Heart left ventricle (tissue), 16 donors: ENCODE results near the gene N4BP2. TPM values are rescaled to one million over a fixed set of nuclear protein-coding genes. Genes with fewer than 3 reads are reported as not detected.
A peak's percentile ranks its signal among the peaks of the same experiment; 100 is the strongest.

ENCODE experiments used
- ATAC-seq, 4 donors: fragments of 200-7000 bp; cut with Tn5 transposase; one replicate each; pipeline ENCODE4 v1.9.1; 2020 to 2022; ENCODE audit warnings: moderate library complexity in 4 of 4, mild to moderate bottlenecking in 3 of 4, moderate number of reproducible peaks in 1 of 4
- DNase-seq, 5 donors: peaks; one replicate each; pipeline ENCODE4 v3.0.0-alpha.2; 2020
- H3K27ac ChIP-seq, 12 donors: fragments of 200-600 bp; sonication (generic) in 4 of 12; one replicate each; pipeline versions ENCODE4 v1.5.0 to v1.8.0; 2016 to 2022; ENCODE audit warnings: mild to moderate bottlenecking in 2 of 12
- H3K27me3 ChIP-seq, 9 donors: fragments of 200-600 bp; sonication (generic) in 2 of 9; one replicate each; pipeline versions ENCODE4 v1.5.1 to v1.8.0; 2016 to 2022; ENCODE audit warnings: mild to moderate bottlenecking in 3 of 9
- H3K36me3 ChIP-seq, 9 donors: fragments of 200-600 bp; sonication (generic) in 2 of 9; one replicate each; pipeline versions ENCODE4 v1.5.0 to v1.8.0; 2018 to 2022; ENCODE audit warnings: mild to moderate bottlenecking in 2 of 9
- H3K4me1 ChIP-seq, 12 donors: fragments of 200-600 bp; sonication (generic) in 4 of 12; one replicate each; pipeline versions ENCODE4 v1.5.0 to v1.8.0; 2016 to 2022; ENCODE audit warnings: mild to moderate bottlenecking in 3 of 12
- H3K4me3 ChIP-seq, 12 donors: fragments of 200-600 bp; sonication (generic) in 4 of 12; one replicate each; pipeline versions ENCODE4 v1.5.0 to v1.8.0; 2017 to 2022; ENCODE audit warnings: mild to moderate bottlenecking in 9 of 12, moderate library complexity in 4 of 12
- H3K9me3 ChIP-seq, 12 donors: fragments of 200-600 bp; sonication (generic) in 4 of 12; one replicate each; pipeline versions ENCODE4 v1.5.0 to v1.8.0; 2016 to 2022; ENCODE audit warnings: mild to moderate bottlenecking in 1 of 12
- CTCF ChIP-seq, 12 donors: fragments of 200-600 bp; sonication (generic) in 4 of 12; IDR thresholded peaks; one replicate each; pipeline versions ENCODE4 v1.5.0 to v1.8.0; 2018 to 2022; ENCODE audit warnings: antibody characterized with exemption in 12 of 12, mild to moderate bottlenecking in 5 of 12
- POLR2A ChIP-seq, 2 donors: fragments of 450-650 bp; IDR thresholded peaks; one replicate each; pipeline ENCODE4 v1.6.1; 2017; ENCODE audit warnings: antibody characterized with exemption in 2 of 2, mild to moderate bottlenecking in 2 of 2, moderate library complexity in 2 of 2
- WGBS, 4 donors: extraction: QIAGEN DNeasy Blood & Tissue Kit in 2 of 4; methylation state at CpG; one replicate each; pipeline versions ENCODE4 v1.1.5 to v1.1.7; 2013 to 2018; 5-methylcytosine and 5-hydroxymethylcytosine counted together
- intact Hi-C, 10 donors: fragments of 100-400 bp; cut with DNase I; formaldehyde crosslinking; loops; one replicate each; pipeline versions ENCODE4 v1.11.1 to v1.14.2; 2022
- polyA plus RNA-seq, 2 donors: library from polyadenylated mRNA; stranded (reverse); fragments of 200-250 nt; gene quantifications; one replicate each; pipeline ENCODE4 v1.2.3, GENCODE V29; 2013
- total RNA-seq, 9 donors: library from RNA; depleted of rRNA in 2 of 9; stranded (reverse); fragments of >200 nt in 2 of 9; fragmentation: NEBNext Ultra II Directional in 3 of 9; extraction: Animal tissue kit (Norgen Biotek cat#: 25700) in 3 of 9; gene quantifications; one replicate each; pipeline versions ENCODE4 v1.1.0 to v1.2.4, GENCODE V29; 2016 to 2023
- donor health status: ischemic (EF 13 %, LVEDD 7.1; RV severe dilation, severe dysfunction).
- donor health status: healthy with polysubstance abuse.
- donor health status: DM: no; HTN: yes; CAD: no.
- donor health status: DM: no; HTN: no; CAD: no.
- donor health status: ischemic (EF 25% LVEDD 6.9; RV normal size, moderate dysfunction).
- donor health status: ischemic (EF 25% LVEDD 5.7; RV mildly dilated, moderate dysfunction).
- donor health status: healthy.
- donor health status: DM: yes; HTN: yes; CAD: no.
- donor health status: ischemic (EF 35%, LVEDD 5.7; RV mildly dilated, moderate dysfunction).
- donor health status: nonischemic (EF 11% LVEDD 7.7; RV severe dilation, severe dysfunction).
- donor health status: DM: yes; HTN: yes; CAD: no.
- donor health status: PGD.
- donor health status: ischemic (EF 29% LVEDD 5.4; RV normal size, mild dysfunction).
- donor health status: nonischemic (EF 23%, LVEDD 6.1; RV moderate dilation, normal function).

N4BP2 gene
- total and polyA plus RNA-seq, 11 donors, result 0.57 to 6.8 (median 5.0) TPM

DNA sequence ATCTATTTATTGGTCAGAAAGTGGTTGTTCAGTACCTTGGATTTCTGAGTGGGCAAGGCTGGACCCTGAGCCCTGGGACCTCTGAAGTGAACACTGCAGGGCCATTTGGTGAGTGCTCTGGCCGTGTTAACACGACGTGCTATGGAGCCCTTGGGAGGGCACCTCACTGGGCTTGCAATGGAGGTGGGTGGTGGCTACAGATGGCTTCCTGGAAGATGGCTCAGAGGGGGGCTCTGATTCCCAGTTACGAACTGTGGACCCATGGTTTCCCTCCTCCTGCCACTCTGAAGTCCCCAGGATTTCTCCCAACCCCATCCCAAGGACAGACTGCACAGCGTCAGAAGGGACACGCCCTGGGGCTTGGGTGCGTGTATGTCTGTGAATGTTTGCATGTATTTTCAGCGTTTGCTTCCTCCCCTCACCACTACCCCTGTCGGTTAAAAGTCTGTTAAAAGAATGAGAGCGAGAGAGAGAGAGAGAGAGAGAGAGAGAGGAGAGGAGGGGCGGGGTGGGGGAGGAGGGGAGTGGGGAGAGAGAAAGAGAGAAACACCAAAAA lies 136.4 kb downstream of the N4BP2 start:
- ATAC-seq (no peak), DNase-seq (no peak)
- Histone ChIP-seq H3K27me3 (peaks cover 0 to 5% (median 0%) of the 10 kb centered on the region in 9 donors), H3K36me3 (no peaks in the 10 kb centered on the region), H3K9me3 (no peaks in the 10 kb centered on the region), H3K4me1 (no peaks in the 10 kb centered on the region), H3K27ac (peak overlapping the region in 1 of 12 donors; percentile 78), H3K4me3 (peak overlapping the region in 1 of 12 donors; percentile 30)
- TF ChIP-seq CTCF (IDR thresholded peaks at IDR 0.05) (no peak), POLR2A (IDR thresholded peaks at IDR 0.05) (no peak)
- WGBS, 4 donors, result 64 to 69% (median 66%) methylated on average over 9 to 11 of the region's 11 CpGs
- intact Hi-C loops, result no loop called here

DNA sequence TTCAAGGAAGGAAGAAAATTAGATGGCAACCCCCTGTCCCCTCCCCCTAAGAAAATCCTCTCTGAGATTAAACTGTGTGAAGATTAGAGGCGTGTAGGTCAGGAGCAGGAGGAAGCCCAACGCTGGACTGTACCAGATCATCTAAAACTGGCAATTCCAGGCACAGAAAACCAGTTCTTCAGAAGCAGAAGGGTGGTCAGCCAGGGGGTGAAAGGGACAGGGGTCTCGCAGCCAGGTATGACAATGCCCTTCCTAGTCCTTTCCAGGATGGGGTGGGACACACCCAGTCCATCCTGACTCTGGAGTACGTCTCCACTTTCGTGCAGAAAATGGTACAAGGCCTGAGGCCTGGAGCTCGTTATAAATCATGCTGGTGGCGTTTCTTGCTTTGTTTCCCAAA lies 136.9 kb downstream of the N4BP2 start:
- WGBS, 4 donors, result 81 to 87% (median 83%) methylated on average over 7 of the region's 7 CpGs
- ATAC-seq (no peak), DNase-seq (no peak)
- Histone ChIP-seq H3K4me1 (no peaks in the 10 kb centered on the region), H3K27ac (peak overlapping the region in 1 of 12 donors; percentile 78), H3K27me3 (peaks cover 0 to 5% (median 0%) of the 10 kb centered on the region in 9 donors), H3K4me3 (peak overlapping the region in 1 of 12 donors; percentile 15), H3K36me3 (no peaks in the 10 kb centered on the region), H3K9me3 (no peaks in the 10 kb centered on the region)
- intact Hi-C loops, result no loop called here
- TF ChIP-seq CTCF (IDR thresholded peaks at IDR 0.05), result no peak
- no peak for TF ChIP-seq POLR2A (IDR thresholded peaks at IDR 0.05)

DNA sequence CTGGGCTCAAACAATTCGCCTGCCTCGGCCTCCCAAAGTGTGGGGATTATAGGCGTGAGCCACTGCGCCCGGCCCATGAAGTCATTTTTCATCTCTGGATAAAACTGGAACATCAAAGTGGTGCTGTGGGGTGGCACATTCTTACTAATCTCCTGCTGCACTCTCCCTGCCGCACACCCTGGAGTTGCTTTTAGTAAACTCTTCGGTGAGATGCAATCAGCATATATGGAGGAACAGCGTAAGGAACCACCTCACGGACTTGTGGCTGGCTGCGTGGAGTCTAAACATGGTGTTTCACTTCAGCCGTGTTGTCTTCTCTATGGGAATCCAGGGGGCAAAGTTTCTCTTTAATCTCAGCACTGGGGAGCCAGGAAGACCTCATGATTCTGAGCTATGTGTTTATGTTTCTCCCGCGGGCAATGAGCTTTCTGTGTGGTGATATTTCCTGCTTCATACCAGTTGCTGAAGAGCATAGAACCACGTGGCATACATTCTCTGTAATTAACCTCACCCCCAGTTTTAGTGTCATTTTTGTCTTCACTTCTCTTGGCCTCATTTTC lies 138.0 kb downstream of the N4BP2 start:
- H3K27ac ChIP-seq, result peak overlapping the region in 1 of 12 donors; percentile 78
- no peaks in the 10 kb centered on the region for H3K36me3 ChIP-seq
- H3K27me3 ChIP-seq, result peaks cover 0 to 6% (median 0%) of the 10 kb centered on the region in 9 donors
- DNase-seq, result no peak
- WGBS, 4 donors, result 65 to 73% (median 67%) methylated on average over 12 to 14 of the region's 14 CpGs
- no peaks in the 10 kb centered on the region for H3K9me3 ChIP-seq
- no peak for ATAC-seq
- H3K4me3 ChIP-seq, result peak overlapping the region in 1 of 12 donors; percentile 34
- TF ChIP-seq CTCF (IDR thresholded peaks at IDR 0.05) (no peak), POLR2A (IDR thresholded peaks at IDR 0.05) (no peak)
- H3K4me1 ChIP-seq, result peaks cover 0 to 10% (median 0%) of the 10 kb centered on the region in 12 donors
- intact Hi-C loops, result no loop called here

DNA sequence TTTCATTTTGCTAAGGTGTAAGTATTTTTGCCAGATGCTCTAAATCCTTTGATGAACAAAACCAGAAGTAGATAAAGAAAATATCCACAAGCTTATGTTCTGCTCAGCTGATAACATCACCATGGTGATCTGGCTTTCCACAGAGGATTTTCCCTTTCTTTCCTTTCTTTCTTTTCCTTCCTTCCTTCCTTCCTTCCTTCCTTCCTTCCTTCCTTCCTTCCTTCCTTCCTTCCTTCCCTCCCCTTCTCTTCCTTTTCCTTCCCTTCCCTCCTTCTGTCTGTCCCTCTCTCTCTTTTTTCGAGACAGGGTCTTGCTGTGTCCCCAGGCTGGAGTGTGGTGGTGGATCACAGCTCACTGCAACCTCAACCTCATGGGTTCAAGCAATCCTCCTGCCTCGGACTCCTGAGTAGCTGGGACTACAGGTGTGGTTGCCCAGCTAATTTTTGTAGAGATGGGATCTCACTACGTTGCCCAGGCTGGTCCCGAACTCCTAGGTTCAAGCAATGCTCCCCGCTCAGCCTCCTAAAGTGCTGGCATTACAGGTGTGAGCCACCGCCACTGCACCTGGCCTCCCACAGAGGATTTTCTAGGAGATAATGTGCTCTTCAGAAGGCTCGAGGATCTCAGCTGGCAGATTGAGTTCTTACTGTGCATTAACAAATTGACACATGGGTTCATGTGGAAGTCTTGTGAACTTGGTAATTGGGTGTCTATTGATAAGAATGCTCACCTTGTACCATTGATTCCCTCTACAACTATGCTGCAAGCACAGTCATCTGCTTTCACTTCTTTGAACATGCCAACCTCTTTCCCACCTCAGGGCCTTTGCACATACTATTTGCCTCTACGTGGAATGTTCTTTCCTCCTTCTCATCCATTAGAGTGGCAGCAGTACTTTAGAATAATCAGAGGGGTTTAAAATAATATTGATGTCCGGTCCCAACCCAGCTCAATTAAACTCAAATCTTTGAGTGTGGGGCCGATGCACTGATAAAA lies 138.8 kb downstream of the N4BP2 start:
- no peaks in the 10 kb centered on the region for H3K36me3 ChIP-seq
- ATAC-seq (no peak), DNase-seq (no peak)
- peak overlapping the region in 1 of 12 donors; percentile 89 for H3K27ac ChIP-seq
- H3K4me1 ChIP-seq, result peaks cover 0 to 13% (median 0%) of the 10 kb centered on the region in 12 donors
- intact Hi-C loops, result no loop called here
- no peaks in the 10 kb centered on the region for H3K9me3 ChIP-seq
- TF ChIP-seq POLR2A (IDR thresholded peaks at IDR 0.05), result no peak
- no peak for TF ChIP-seq CTCF (IDR thresholded peaks at IDR 0.05)
- peaks cover 0 to 6% (median 0%) of the 10 kb centered on the region in 9 donors for H3K27me3 ChIP-seq
- peak overlapping the region in 1 of 12 donors; percentile 54 for H3K4me3 ChIP-seq
- WGBS, 4 donors, result 88 to 94% (median 91%) methylated on average over 10 of the region's 10 CpGs
